ENCODE results near the gene EYS.

GRCh38 chr6:63683071-63683603, 2023.9 kb downstream of the EYS start:
- TF ChIP-seq, protein P1, sequence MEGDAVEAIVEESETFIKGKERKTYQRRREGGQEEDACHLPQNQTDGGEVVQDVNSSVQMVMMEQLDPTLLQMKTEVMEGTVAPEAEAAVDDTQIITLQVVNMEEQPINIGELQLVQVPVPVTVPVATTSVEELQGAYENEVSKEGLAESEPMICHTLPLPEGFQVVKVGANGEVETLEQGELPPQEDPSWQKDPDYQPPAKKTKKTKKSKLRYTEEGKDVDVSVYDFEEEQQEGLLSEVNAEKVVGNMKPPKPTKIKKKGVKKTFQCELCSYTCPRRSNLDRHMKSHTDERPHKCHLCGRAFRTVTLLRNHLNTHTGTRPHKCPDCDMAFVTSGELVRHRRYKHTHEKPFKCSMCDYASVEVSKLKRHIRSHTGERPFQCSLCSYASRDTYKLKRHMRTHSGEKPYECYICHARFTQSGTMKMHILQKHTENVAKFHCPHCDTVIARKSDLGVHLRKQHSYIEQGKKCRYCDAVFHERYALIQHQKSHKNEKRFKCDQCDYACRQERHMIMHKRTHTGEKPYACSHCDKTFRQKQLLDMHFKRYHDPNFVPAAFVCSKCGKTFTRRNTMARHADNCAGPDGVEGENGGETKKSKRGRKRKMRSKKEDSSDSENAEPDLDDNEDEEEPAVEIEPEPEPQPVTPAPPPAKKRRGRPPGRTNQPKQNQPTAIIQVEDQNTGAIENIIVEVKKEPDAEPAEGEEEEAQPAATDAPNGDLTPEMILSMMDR (IDR thresholded peaks at IDR 0.05; ENCODE audit: low read depth, low read length, missing input control): no peak
- TF ChIP-seq RAD21 (IDR thresholded peaks at IDR 0.05): no peak
- no peak for TF ChIP-seq GABPA (IDR thresholded peaks at IDR 0.05 in 1 of 2, conservative IDR thresholded peaks at IDR 0.05 in 1 of 2)
- no peak for TF ChIP-seq EGR1 (IDR thresholded peaks at IDR 0.05; ENCODE audit: low read depth in 2 of 2)
- no peak for TF ChIP-seq FOXA1 (IDR thresholded peaks at IDR 0.05)
- TF ChIP-seq JUND (IDR thresholded peaks at IDR 0.05): no peak
- no peak for TF ChIP-seq TAF1 (conservative IDR thresholded peaks at IDR 0.05)
- TF ChIP-seq YY1 (IDR thresholded peaks at IDR 0.05): no peak
- TF ChIP-seq NR2F2 (IDR thresholded peaks at IDR 0.05): no peak
- TF ChIP-seq, protein P2, sequence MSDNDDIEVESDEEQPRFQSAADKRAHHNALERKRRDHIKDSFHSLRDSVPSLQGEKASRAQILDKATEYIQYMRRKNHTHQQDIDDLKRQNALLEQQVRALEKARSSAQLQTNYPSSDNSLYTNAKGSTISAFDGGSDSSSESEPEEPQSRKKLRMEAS (IDR thresholded peaks at IDR 0.05): no peak
- TF ChIP-seq, protein P3, sequence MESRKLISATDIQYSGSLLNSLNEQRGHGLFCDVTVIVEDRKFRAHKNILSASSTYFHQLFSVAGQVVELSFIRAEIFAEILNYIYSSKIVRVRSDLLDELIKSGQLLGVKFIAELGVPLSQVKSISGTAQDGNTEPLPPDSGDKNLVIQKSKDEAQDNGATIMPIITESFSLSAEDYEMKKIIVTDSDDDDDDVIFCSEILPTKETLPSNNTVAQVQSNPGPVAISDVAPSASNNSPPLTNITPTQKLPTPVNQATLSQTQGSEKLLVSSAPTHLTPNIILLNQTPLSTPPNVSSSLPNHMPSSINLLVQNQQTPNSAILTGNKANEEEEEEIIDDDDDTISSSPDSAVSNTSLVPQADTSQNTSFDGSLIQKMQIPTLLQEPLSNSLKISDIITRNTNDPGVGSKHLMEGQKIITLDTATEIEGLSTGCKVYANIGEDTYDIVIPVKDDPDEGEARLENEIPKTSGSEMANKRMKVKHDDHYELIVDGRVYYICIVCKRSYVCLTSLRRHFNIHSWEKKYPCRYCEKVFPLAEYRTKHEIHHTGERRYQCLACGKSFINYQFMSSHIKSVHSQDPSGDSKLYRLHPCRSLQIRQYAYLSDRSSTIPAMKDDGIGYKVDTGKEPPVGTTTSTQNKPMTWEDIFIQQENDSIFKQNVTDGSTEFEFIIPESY (IDR thresholded peaks at IDR 0.05): no peak
